CD14-positive monocyte (primary cell): ENCODE data around the gene GTSF1L. TPM values are rescaled to one million over a fixed set of nuclear protein-coding genes. Genes with fewer than 3 reads are reported as not detected.

Experiments used
- DNase-seq, 3 donors: peaks; one replicate each; pipeline ENCODE4 v3.0.0-alpha.2; 2011 to 2022
- H2AFZ ChIP-seq: 2 replicates; pipeline ENCODE4 v1.6.0; 2012; ENCODE audit warnings: mild to moderate bottlenecking, low read depth, low read length, inconsistent platforms; ENCODE audit not compliant: insufficient read depth, poor library complexity, severe bottlenecking
- H3K27ac ChIP-seq, 2 donors: 1 replicate in 1 of 2; 2 replicates in 1 of 2; pipeline ENCODE4 v1.5.1; 2012 to 2013; ENCODE audit warnings: low read length in 2 of 2, control low read depth in 1 of 2, inconsistent platforms in 1 of 2, low read depth in 1 of 2, mild to moderate bottlenecking in 1 of 2
- H3K27me3 ChIP-seq, 2 donors: one replicate each; pipeline versions ENCODE4 v1.6.0 to v1.6.1; 2011 to 2013; ENCODE audit warnings: low read length in 2 of 2; ENCODE audit not compliant: control insufficient read depth in 2 of 2, insufficient read depth in 2 of 2
- H3K36me3 ChIP-seq, 2 donors: replicated peaks in 1 of 2; 1 replicate in 1 of 2; 2 replicates in 1 of 2; pipeline versions ENCODE4 v1.5.1 to v1.6.1; 2012 to 2013; ENCODE audit warnings: low read length in 2 of 2, control low read depth in 1 of 2, inconsistent platforms in 1 of 2, mild to moderate bottlenecking in 1 of 2; ENCODE audit not compliant: insufficient read depth in 2 of 2, control insufficient read depth in 1 of 2
- H3K4me1 ChIP-seq, 2 donors: 1 replicate in 1 of 2; 2 replicates in 1 of 2; pipeline versions ENCODE4 v1.5.1 to v1.6.1; 2012 to 2013; ENCODE audit warnings: low read length in 2 of 2, control low read depth in 1 of 2, inconsistent platforms in 1 of 2, mild to moderate bottlenecking in 1 of 2, moderate library complexity in 1 of 2; ENCODE audit not compliant: insufficient read depth in 2 of 2, control insufficient read depth in 1 of 2
- H3K4me2 ChIP-seq: replicated peaks from 2 replicates; pipeline ENCODE3; 2012; ENCODE audit warnings: low read length, moderate library complexity, mild to moderate bottlenecking; ENCODE audit not compliant: poor library complexity, severe bottlenecking; ENCODE audit errors: extremely low read depth
- H3K4me3 ChIP-seq, 3 experiments: fragments of 200-600 bp in 1 of 3; sonication (generic) in 1 of 3; replicated peaks in 1 of 3; 1 replicate in 2 of 3; 2 replicates in 1 of 3; pipeline ENCODE4 v1.5.1; 2011 to 2013; ENCODE audit warnings: low read length in 3 of 3, mild to moderate bottlenecking in 3 of 3, control low read depth in 2 of 3, low read depth in 2 of 3, inconsistent platforms in 1 of 3, moderate library complexity in 1 of 3
- H3K79me2 ChIP-seq: 2 replicates; pipeline ENCODE4 v1.6.0; 2012; ENCODE audit warnings: mild to moderate bottlenecking, control low read depth, inconsistent platforms, low read length, moderate library complexity; ENCODE audit not compliant: insufficient read depth
- H3K9ac ChIP-seq: 2 replicates; pipeline ENCODE4 v1.6.0; 2017; ENCODE audit warnings: low read length, mild to moderate bottlenecking; ENCODE audit not compliant: insufficient read depth, poor library complexity, severe bottlenecking
- H3K9me3 ChIP-seq, 2 donors: replicated peaks in 1 of 2; 1 replicate in 1 of 2; 2 replicates in 1 of 2; pipeline versions ENCODE4 v1.5.1 to v1.6.1; 2012 to 2013; ENCODE audit warnings: low read length in 2 of 2, control low read depth in 1 of 2; ENCODE audit not compliant: control insufficient read depth in 1 of 2, insufficient read depth in 1 of 2
- H4K20me1 ChIP-seq: 2 replicates; pipeline ENCODE4 v1.6.0; 2012; ENCODE audit warnings: mild to moderate bottlenecking, low read length, control low read depth, moderate library complexity; ENCODE audit not compliant: insufficient read depth
- H3K27ac Mint-ChIP-seq, 7 donors: one replicate each; pipeline ENCODE4 v1.8.0; 2020; ENCODE audit warnings: mild to moderate bottlenecking in 7 of 7, mixed read lengths in 7 of 7, moderate library complexity in 6 of 7, inconsistent platforms in 2 of 7
- H3K27me3 Mint-ChIP-seq, 3 donors: one replicate each; pipeline ENCODE4 v1.8.0; 2021 to 2022; ENCODE audit warnings: low read depth in 3 of 3, mild to moderate bottlenecking in 3 of 3, mixed read lengths in 3 of 3, moderate library complexity in 3 of 3, inconsistent platforms in 1 of 3
- H3K36me3 Mint-ChIP-seq, 2 donors: one replicate each; pipeline ENCODE4 v1.8.0; 2020; ENCODE audit warnings: mixed read lengths in 2 of 2, inconsistent platforms in 1 of 2, mild to moderate bottlenecking in 1 of 2
- H3K4me1 Mint-ChIP-seq: one replicate; pipeline ENCODE4 v1.8.0; 2020; ENCODE audit warnings: mild to moderate bottlenecking, mixed read lengths
- H3K4me3 Mint-ChIP-seq, 2 donors: one replicate each; pipeline ENCODE4 v1.8.0; 2020; ENCODE audit warnings: mild to moderate bottlenecking in 2 of 2, mixed read lengths in 2 of 2, moderate library complexity in 1 of 2
- H3K9me3 Mint-ChIP-seq, 7 donors: one replicate each; pipeline ENCODE4 v1.8.0; 2020 to 2022; ENCODE audit warnings: mixed read lengths in 7 of 7, mild to moderate bottlenecking in 6 of 7, moderate library complexity in 6 of 7, inconsistent platforms in 2 of 7
- WGBS: methylation state at CpG from one replicate; pipeline ENCODE4 v1.1.5; 2013; ENCODE audit warnings: missing lambda C conversion rate; ENCODE audit not compliant: insufficient coverage; 5-methylcytosine and 5-hydroxymethylcytosine counted together
- intact Hi-C, 2 donors: fragments of 100-400 bp; cut with micrococcal nuclease; formaldehyde crosslinking; loops; one replicate each; pipeline versions ENCODE4 v1.15.0 to v1.15.1; 2023
- polyA plus RNA-seq, 3 donors: library from polyadenylated mRNA; depleted of rRNA in 1 of 3; unstranded in 2 of 3; stranded (reverse) in 1 of 3; fragments of 300-500 nt in 2 of 3; fragments of >200 nt in 1 of 3; fragmentation: Illumina TruSeq in 2 of 3; gene quantifications; 1 replicate in 2 of 3; 2 replicates in 1 of 3; pipeline ENCODE4 v1.2.3, GENCODE V29; 2012 to 2021
- TF ChIP-seq, protein P1 (sequence below): fragments of 200-600 bp; IDR thresholded peaks from one replicate; pipeline ENCODE4 v1.8.0; 2022; ENCODE audit warnings: antibody characterized with exemption, mild to moderate bottlenecking

GTSF1L gene
- polyA plus RNA-seq, 3 donors, result not detected

DNA sequence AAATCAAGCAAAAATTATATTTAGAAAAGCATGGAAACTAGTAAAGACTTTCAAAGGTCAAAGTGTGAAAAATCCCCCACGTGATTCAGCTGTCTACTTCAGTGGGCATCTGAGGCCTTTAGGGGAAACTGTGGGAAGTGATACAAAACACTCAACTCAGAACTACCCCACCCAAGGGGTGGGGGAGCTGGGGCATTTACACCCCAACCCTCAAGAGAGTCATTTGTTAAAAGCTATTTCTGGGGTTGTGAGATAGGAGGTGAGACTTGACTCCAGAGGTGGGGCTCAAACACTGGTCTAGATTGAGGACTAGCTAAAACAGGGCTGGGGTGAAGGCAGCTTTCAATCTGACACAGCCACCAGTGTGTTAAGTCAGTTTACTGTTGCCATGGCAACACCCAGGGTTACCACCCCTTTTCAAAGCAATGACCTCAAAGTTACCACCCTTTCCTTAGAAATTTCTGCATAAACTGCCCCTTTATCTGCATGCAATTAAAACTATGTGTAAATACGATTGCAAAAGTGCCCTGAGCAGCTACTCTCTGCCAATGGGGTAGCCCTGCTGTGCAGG is 9.9 kb upstream of the GTSF1L start:
- H3K4me1 ChIP-seq, result peaks cover under 1 to 6% of the 10 kb centered on the region in 2 donors
- no peaks in the 10 kb centered on the region for H4K20me1 ChIP-seq
- peaks cover 13 to 17% (median 17%) of the 10 kb centered on the region in 3 donors for H3K27me3 Mint-ChIP-seq
- no peaks in the 10 kb centered on the region for H3K36me3 Mint-ChIP-seq
- intact Hi-C loops, result no loop called here
- H2AFZ ChIP-seq, result no peak overlapping the region
- no peak overlapping the region for H3K4me2 ChIP-seq
- no peak overlapping the region for H3K9ac ChIP-seq
- no peaks in the 10 kb centered on the region for H3K36me3 ChIP-seq
- H3K27ac ChIP-seq, result no peak overlapping the region
- H3K9me3 ChIP-seq, result no peaks in the 10 kb centered on the region
- no peak overlapping the region for H3K27ac Mint-ChIP-seq
- H3K4me3 Mint-ChIP-seq, result no peak overlapping the region
- peaks cover 8% of the 10 kb centered on the region for H3K4me1 Mint-ChIP-seq
- DNase-seq, result no peak
- H3K79me2 ChIP-seq, result no peaks in the 10 kb centered on the region
- no peaks in the 10 kb centered on the region for H3K27me3 ChIP-seq
- TF ChIP-seq, protein P1, sequence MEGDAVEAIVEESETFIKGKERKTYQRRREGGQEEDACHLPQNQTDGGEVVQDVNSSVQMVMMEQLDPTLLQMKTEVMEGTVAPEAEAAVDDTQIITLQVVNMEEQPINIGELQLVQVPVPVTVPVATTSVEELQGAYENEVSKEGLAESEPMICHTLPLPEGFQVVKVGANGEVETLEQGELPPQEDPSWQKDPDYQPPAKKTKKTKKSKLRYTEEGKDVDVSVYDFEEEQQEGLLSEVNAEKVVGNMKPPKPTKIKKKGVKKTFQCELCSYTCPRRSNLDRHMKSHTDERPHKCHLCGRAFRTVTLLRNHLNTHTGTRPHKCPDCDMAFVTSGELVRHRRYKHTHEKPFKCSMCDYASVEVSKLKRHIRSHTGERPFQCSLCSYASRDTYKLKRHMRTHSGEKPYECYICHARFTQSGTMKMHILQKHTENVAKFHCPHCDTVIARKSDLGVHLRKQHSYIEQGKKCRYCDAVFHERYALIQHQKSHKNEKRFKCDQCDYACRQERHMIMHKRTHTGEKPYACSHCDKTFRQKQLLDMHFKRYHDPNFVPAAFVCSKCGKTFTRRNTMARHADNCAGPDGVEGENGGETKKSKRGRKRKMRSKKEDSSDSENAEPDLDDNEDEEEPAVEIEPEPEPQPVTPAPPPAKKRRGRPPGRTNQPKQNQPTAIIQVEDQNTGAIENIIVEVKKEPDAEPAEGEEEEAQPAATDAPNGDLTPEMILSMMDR, result no peak
- H3K9me3 Mint-ChIP-seq, result no peaks in the 10 kb centered on the region
- H3K4me3 ChIP-seq, result no peak overlapping the region
- 40% methylated on average over 1 of the region's 2 CpGs for WGBS

DNA sequence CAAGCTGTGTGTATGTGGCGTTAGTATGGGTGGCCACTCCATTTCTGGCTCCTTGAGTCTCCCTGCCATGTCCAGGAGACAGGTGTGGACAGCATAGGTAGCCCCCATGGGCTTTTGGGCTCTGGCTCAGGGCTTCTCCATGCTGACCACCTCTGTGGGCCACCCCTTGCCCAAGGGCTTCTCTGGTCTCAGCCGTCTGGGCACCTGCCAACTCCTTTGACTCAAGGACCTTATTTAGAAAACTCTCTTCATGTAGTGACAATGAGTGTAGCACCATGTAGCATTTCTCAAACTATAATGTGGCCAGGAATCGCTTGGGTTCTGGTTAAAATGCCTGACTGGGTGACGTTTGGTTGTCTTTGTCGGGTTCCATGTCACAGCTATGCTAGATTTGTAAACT is 5.1 kb upstream of the GTSF1L start:
- H3K4me3 ChIP-seq, result no peak overlapping the region
- Mint-ChIP-seq H3K9me3 (peaks cover 0 to 7% (median 0%) of the 10 kb centered on the region in 7 donors), H3K4me3 (no peak overlapping the region), H3K27me3 (peaks cover 9 to 22% (median 10%) of the 10 kb centered on the region in 3 donors), H3K27ac (peak overlapping the region in 1 of 7 donors; percentile 38), H3K36me3 (no peaks in the 10 kb centered on the region), H3K4me1 (peaks cover 8% of the 10 kb centered on the region)
- TF ChIP-seq, protein P1, result no peak
- WGBS, result 100% methylated on average over 2 of the region's 5 CpGs
- DNase-seq, result no peak
- no peak overlapping the region for H3K4me2 ChIP-seq
- H2AFZ ChIP-seq, result no peak overlapping the region
- H3K9me3 ChIP-seq, result no peaks in the 10 kb centered on the region
- H4K20me1 ChIP-seq, result no peaks in the 10 kb centered on the region
- intact Hi-C loops, result no loop called here
- no peak overlapping the region for H3K27ac ChIP-seq
- no peaks in the 10 kb centered on the region for H3K27me3 ChIP-seq
- no peak overlapping the region for H3K9ac ChIP-seq
- H3K79me2 ChIP-seq, result no peaks in the 10 kb centered on the region
- H3K36me3 ChIP-seq, result no peaks in the 10 kb centered on the region
- no peaks in the 10 kb centered on the region for H3K4me1 ChIP-seq
